Esophagus muscularis mucosa (tissue), 4 donors: ENCODE results near the gene MEN1. TPM values are rescaled to one million over a fixed set of nuclear protein-coding genes. Genes with fewer than 3 reads are reported as not detected.

Source experiments
- DNase-seq: peaks from one replicate; pipeline ENCODE4 v3.0.0-alpha.2; 2017; ENCODE audit errors: extremely low spot score
- H3K27ac ChIP-seq, 4 donors: fragments of 200-600 bp; sonication (generic); replicated peaks in 1 of 4; 1 replicate in 3 of 4; 2 replicates in 1 of 4; pipeline ENCODE4 v1.5.1; 2016 to 2019; ENCODE audit warnings: mild to moderate bottlenecking in 1 of 4
- H3K27me3 ChIP-seq, 4 donors: fragments of 200-600 bp; sonication (generic); one replicate each; pipeline versions ENCODE4 v1.5.1 to v1.6.0; 2016 to 2019
- H3K36me3 ChIP-seq, 4 donors: fragments of 200-600 bp; sonication (generic); one replicate each; pipeline ENCODE4 v1.5.1; 2016 to 2019
- H3K4me1 ChIP-seq, 4 donors: fragments of 200-600 bp; sonication (generic); one replicate each; pipeline ENCODE4 v1.5.1; 2016 to 2019
- H3K4me3 ChIP-seq, 4 donors: fragments of 200-600 bp; sonication (generic); 1 replicate in 2 of 4; 2 replicates in 2 of 4; pipeline ENCODE4 v1.5.1; 2016 to 2019; ENCODE audit warnings: mild to moderate bottlenecking in 4 of 4, moderate library complexity in 1 of 4
- H3K9me3 ChIP-seq, 4 donors: fragments of 200-600 bp; sonication (generic); 1 replicate in 3 of 4; 2 replicates in 1 of 4; pipeline ENCODE4 v1.5.1; 2016 to 2019
- CTCF ChIP-seq, 3 experiments: fragments of 200-600 bp in 2 of 3; fragments of 450-650 bp in 1 of 3; sonication (generic) in 2 of 3; IDR thresholded peaks; one replicate each; pipeline ENCODE4 v1.5.1; 2017 to 2019; ENCODE audit warnings: antibody characterized with exemption in 3 of 3, mild to moderate bottlenecking in 2 of 3, moderate library complexity in 1 of 3
- EP300 ChIP-seq: sonication (generic); formaldehyde crosslinking; IDR thresholded peaks from one replicate; pipeline ENCODE4 v1.6.1; 2017; ENCODE audit warnings: antibody characterized with exemption
- POLR2A ChIP-seq: fragments of 450-650 bp; IDR thresholded peaks from one replicate; pipeline ENCODE4 v1.6.1; 2017; ENCODE audit warnings: antibody characterized with exemption, moderate library complexity, mild to moderate bottlenecking, low read depth
- POLR2AphosphoS5 ChIP-seq, 2 donors: sonication (generic); formaldehyde crosslinking; IDR thresholded peaks; one replicate each; pipeline ENCODE4 v1.6.1; 2017; ENCODE audit warnings: antibody characterized with exemption in 2 of 2
- WGBS: methylation state at CpG from one replicate; pipeline ENCODE4 v1.1.5; 2018; 5-methylcytosine and 5-hydroxymethylcytosine counted together
- intact Hi-C: fragments of 100-400 bp; cut with DNase I; formaldehyde crosslinking; loops from one replicate; pipeline ENCODE4 v1.15.1; 2023
- total RNA-seq, 4 donors: library from RNA; depleted of rRNA; stranded (reverse); fragments of >200 nt; gene quantifications; one replicate each; pipeline versions ENCODE4 v1.1.0 to v1.2.1, GENCODE V29; 2016

Gene MEN1
- total RNA-seq, 4 donors from 2014 or later = 10.4 to 18.7 (median 11.5) TPM

GRCh38 chr11:64764040-64764611 lies 46.2 kb downstream of the MEN1 start:
- Histone ChIP-seq H3K27me3 (no peaks in the 10 kb centered on the region), H3K36me3 (peaks cover 47 to 72% (median 67%) of the 10 kb centered on the region in 4 donors), H3K4me1 (peaks cover 70 to 96% (median 91%) of the 10 kb centered on the region in 4 donors), H3K4me3 (no peak overlapping the region), H3K27ac (peak overlapping the region; percentile 85 to 92 (median 87)), H3K9me3 (no peaks in the 10 kb centered on the region)
- no peak for TF ChIP-seq EP300
- no peak for TF ChIP-seq POLR2AphosphoS5 (IDR thresholded peaks at IDR 0.05)
- no peak for TF ChIP-seq POLR2A
- TF ChIP-seq CTCF (IDR thresholded peaks at IDR 0.05) = no peak
- intact Hi-C loops = no loop called here
- WGBS = 34% methylated on average over 11 of the region's 11 CpGs
- no peak for DNase-seq

- TF ChIP-seq POLR2A (no peak), EP300 (no peak), CTCF (IDR thresholded peaks at IDR 0.05) (no peak), POLR2AphosphoS5 (IDR thresholded peaks at IDR 0.05) (no peak)
Observed at GRCh38 chr11:64763526-64764039, 46.8 kb downstream of the MEN1 start.

GRCh38 chr11:64762674-64763525 lies 47.5 kb downstream of the MEN1 start:
- TF ChIP-seq POLR2A (no peak), POLR2AphosphoS5 (IDR thresholded peaks at IDR 0.05) (peak in 1 of 2 donors; percentile 25)
- Histone ChIP-seq H3K4me1 (peaks cover 70 to 100% (median 96%) of the 10 kb centered on the region in 4 donors), H3K36me3 (peaks cover 35 to 60% (median 55%) of the 10 kb centered on the region in 4 donors), H3K27ac (peak overlapping the region; percentile 85 to 92 (median 87)), H3K27me3 (no peaks in the 10 kb centered on the region), H3K4me3 (no peak overlapping the region), H3K9me3 (no peaks in the 10 kb centered on the region)
- WGBS = 38% methylated on average over 13 of the region's 13 CpGs
- DNase-seq = no peak
- intact Hi-C loops = no loop called here

More at GRCh38 chr11:64763526-64764039, 46.8 kb downstream of the MEN1 start:
- H3K9me3 ChIP-seq = no peaks in the 10 kb centered on the region
- H3K4me1 ChIP-seq = peaks cover 75 to 100% (median 95%) of the 10 kb centered on the region in 4 donors
- intact Hi-C loops = no loop called here
- H3K27ac ChIP-seq = peak overlapping the region; percentile 85 to 92 (median 87)
- H3K36me3 ChIP-seq = peaks cover 42 to 67% (median 62%) of the 10 kb centered on the region in 4 donors
- no peak overlapping the region for H3K4me3 ChIP-seq
- no peak for DNase-seq
- no peaks in the 10 kb centered on the region for H3K27me3 ChIP-seq
- 62% methylated on average over 5 of the region's 6 CpGs for WGBS

- no peak for DNase-seq
- peak overlapping the region; percentile 85 to 92 (median 87) for H3K27ac ChIP-seq
- H3K4me1 ChIP-seq = peaks cover 64 to 98% (median 93%) of the 10 kb centered on the region in 4 donors
- TF ChIP-seq CTCF (IDR thresholded peaks at IDR 0.05) (no peak), POLR2AphosphoS5 (IDR thresholded peaks at IDR 0.05) (peak in 1 of 2 donors; percentile 19), POLR2A (no peak), EP300 (no peak)
- no peak overlapping the region for H3K4me3 ChIP-seq
- peaks cover 28 to 53% (median 49%) of the 10 kb centered on the region in 4 donors for H3K36me3 ChIP-seq
- no peaks in the 10 kb centered on the region for H3K9me3 ChIP-seq
- H3K27me3 ChIP-seq = no peaks in the 10 kb centered on the region
- 64% methylated on average over 5 of the region's 5 CpGs for WGBS
- intact Hi-C loops = no loop called here
Observed at GRCh38 chr11:64762277-64762673, 48.1 kb downstream of the MEN1 start.
